Testis (tissue), 2 donors: ENCODE data around the gene ETFDH.

Experiments
- POLR2A ChIP-seq: fragments of 450-650 bp; IDR thresholded peaks from one replicate; pipeline ENCODE4 v1.6.1; 2017; ENCODE audit warnings: antibody characterized with exemption, mild to moderate bottlenecking, moderate library complexity
- TF ChIP-seq, protein P1 (sequence below), 3 experiments: fragments of 450-650 bp in 2 of 3; fragments of 200-600 bp in 1 of 3; sonication (generic) in 1 of 3; IDR thresholded peaks; one replicate each; pipeline ENCODE4 v1.5.1; 2016 to 2019; ENCODE audit warnings: antibody characterized with exemption in 3 of 3, mild to moderate bottlenecking in 2 of 3, moderate library complexity in 1 of 3

DNA sequence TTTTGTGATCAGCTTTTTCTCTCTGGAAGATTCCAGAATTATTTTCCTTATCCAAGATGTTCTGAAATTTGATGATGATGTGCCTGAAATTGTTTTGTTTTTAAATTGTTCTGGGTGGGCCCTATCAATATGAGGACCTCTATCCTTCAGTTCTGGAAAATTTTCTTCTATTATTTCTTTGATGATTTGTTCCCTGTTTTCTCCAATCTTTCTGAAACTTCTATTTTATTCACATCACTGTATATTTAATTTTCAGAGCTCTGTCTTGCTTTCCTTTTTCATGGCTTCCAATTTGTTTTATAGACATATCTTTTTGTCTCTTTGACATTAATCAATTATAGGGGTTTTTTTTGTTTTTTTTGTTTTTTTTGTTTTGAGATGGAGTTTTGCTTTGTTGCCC, 84.5 kb downstream of the ETFDH start:
- TF ChIP-seq, protein P1, sequence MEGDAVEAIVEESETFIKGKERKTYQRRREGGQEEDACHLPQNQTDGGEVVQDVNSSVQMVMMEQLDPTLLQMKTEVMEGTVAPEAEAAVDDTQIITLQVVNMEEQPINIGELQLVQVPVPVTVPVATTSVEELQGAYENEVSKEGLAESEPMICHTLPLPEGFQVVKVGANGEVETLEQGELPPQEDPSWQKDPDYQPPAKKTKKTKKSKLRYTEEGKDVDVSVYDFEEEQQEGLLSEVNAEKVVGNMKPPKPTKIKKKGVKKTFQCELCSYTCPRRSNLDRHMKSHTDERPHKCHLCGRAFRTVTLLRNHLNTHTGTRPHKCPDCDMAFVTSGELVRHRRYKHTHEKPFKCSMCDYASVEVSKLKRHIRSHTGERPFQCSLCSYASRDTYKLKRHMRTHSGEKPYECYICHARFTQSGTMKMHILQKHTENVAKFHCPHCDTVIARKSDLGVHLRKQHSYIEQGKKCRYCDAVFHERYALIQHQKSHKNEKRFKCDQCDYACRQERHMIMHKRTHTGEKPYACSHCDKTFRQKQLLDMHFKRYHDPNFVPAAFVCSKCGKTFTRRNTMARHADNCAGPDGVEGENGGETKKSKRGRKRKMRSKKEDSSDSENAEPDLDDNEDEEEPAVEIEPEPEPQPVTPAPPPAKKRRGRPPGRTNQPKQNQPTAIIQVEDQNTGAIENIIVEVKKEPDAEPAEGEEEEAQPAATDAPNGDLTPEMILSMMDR (IDR thresholded peaks at IDR 0.05) = no peak
- TF ChIP-seq POLR2A = no peak
